ENCODE data around the gene KCNQ1. TPM values are rescaled to one million over a fixed set of nuclear protein-coding genes. Genes with fewer than 3 reads are reported as not detected.

Gene KCNQ1
- total and polyA plus RNA-seq, 9 of the 15 experiments (the other 6 are each of a cell fraction or from before 2014, with no cell fraction given): 0.44 TPM; not detected in 8

DNA sequence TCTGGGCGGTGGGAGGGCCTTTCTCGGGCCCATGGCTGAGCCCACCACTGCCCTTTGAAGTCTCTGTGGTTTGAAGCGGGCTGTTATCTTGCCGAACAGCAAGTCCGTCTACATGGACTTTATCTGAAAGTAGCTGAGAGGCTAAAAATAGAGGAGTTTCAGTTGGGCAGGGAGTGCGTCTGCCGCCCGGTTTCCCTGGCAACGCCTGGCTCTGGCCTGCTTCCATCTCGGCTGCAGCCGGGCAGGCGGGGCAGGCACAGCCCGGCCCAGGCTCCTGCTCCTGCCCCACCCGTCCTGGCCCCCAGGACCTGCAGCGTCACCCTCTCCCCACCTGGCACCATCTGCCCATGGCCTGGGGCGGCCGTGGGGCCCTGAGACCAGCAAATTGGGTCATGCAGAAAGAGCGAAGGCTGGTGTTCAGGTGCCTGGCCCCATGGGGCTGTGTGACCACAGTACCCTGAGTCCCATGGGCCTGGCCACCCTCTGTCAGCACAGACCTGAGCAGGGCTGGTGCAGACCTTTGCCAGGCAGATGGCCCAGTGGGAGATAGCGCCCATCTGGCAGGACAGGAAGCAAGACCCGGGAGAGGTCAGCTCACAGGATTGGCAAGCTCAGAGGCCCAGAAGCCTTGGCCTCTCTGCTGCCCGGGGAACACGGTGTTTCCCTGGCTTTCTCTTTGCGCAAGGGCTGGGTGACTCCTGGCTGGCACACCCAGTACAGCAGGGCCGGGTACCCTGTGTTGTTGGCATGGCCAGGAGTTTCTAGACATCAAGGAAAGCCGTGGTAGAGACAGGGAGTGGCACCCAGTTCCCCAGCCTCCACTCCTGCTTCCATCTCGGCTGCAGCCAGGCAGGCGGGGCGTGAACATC is 334.1 kb downstream of the KCNQ1 start:
- peak overlapping the region; percentile 78 for H2AFZ ChIP-seq (ENCODE audit: low read depth, low read length)
- H3K4me3 ChIP-seq: no peak overlapping the region
- CTCF ChIA-PET (ENCODE audit: low intra/inter-chr PET ratio): no interaction called here
- no peaks in the 10 kb centered on the region for H3K36me3 ChIP-seq (ENCODE audit: control insufficient read depth, insufficient read depth, low read length)
- BruUV-seq (replicated peaks): no TSS peak
- intact Hi-C loops (cut with micrococcal nuclease): no loop called here
- ATAC-seq (peak; percentile 84), DNase-seq (ENCODE audit: extremely low read depth in 1 of 4, low spot score in 3 of 4) (peak; percentile 85 to 97 (median 89)), FAIRE-seq (peak; percentile 95)
- H3K4me2 ChIP-seq (ENCODE audit: insufficient read depth, low read length): peak overlapping the region; percentile 71
- POLR2A ChIA-PET: interaction anchor here (0.6 to 1.3 kb wide), 5 partner anchors 11 to 621 kb away, joined by 3 to 9 read pairs (median 3); no protein-coding TSS in a partner anchor
- H4K20me1 ChIP-seq (replicated peaks; ENCODE audit: control insufficient read depth, insufficient read depth, low read length): no peaks in the 10 kb centered on the region
- peaks cover 64 to 74% of the 10 kb centered on the region in 2 experiments for H3K4me1 ChIP-seq (replicated peaks in 1 of 2; ENCODE audit: control insufficient read depth in 2 of 2, insufficient read depth in 2 of 2, low read length in 2 of 2)
- no peaks in the 10 kb centered on the region for H3K9me1 ChIP-seq (ENCODE audit: control insufficient read depth, insufficient read depth, low read length)
- no peaks in the 10 kb centered on the region for H3K9me3 ChIP-seq (replicated peaks; ENCODE audit: control insufficient read depth, insufficient read depth, low read depth, low read length)
- H3K27ac ChIP-seq (ENCODE audit: extremely low read depth, low read depth, low read length): peak overlapping the region; percentile 87
- no peaks in the 10 kb centered on the region for H3K27me3 ChIP-seq (ENCODE audit: control insufficient read depth in 2 of 2, insufficient read depth in 2 of 2, low read length in 2 of 2)
- WGBS (ENCODE audit: insufficient coverage, low coverage, missing lambda C conversion rate): 5% methylated on average over 28 of the region's 28 CpGs
- no peaks in the 10 kb centered on the region for H3K79me2 ChIP-seq (ENCODE audit: control insufficient read depth, insufficient read depth, low read length)
- in situ Hi-C loops (cut with MboI): no loop called here
- H3K9ac ChIP-seq (ENCODE audit: insufficient read depth in 1 of 2, low read depth in 2 of 2, low read length in 2 of 2): peak overlapping the region; percentile 59 to 92
- TF ChIP-seq MYC (IDR thresholded peaks at IDR 0.05; ENCODE audit: low read depth, low read length) (peak; percentile 46), MYC (CRISPR knock-in tag; IDR thresholded peaks at IDR 0.05; ENCODE audit: borderline replicate concordance, low read depth) (no peak), MEF2A (IDR thresholded peaks at IDR 0.05; ENCODE audit: control insufficient read depth, low read depth, low read length) (peak; percentile 100), MBD2 (IDR thresholded peaks at IDR 0.05; ENCODE audit: borderline replicate concordance, low read depth) (peak; percentile 79), KDM1A (IDR thresholded peaks at IDR 0.05) (peak in 1 of 2 experiments; percentile 59; a peak in 2 of 4 replicates), TEAD4 (IDR thresholded peaks at IDR 0.05; ENCODE audit: low read length) (peak; percentile 93), TEAD4 (CRISPR knock-in tag; IDR thresholded peaks at IDR 0.05; ENCODE audit: borderline replicate concordance) (no peak), NCOA1 (IDR thresholded peaks at IDR 0.05; ENCODE audit: low read depth) (peak; percentile 76; the same call in 1 of the 2 replicates), POLR2H (tag; IDR thresholded peaks at IDR 0.05; ENCODE audit: low read depth) (no peak), GTF2E2 (tag; IDR thresholded peaks at IDR 0.05) (no peak), MTA3 (IDR thresholded peaks at IDR 0.05; ENCODE audit: borderline replicate concordance) (peak; percentile 84), TEAD1 (CRISPR knock-in tag; IDR thresholded peaks at IDR 0.05) (peak in 1 of 2 experiments; percentile 37; a peak in 1 of 4 replicates), MAZ (CRISPR knock-in tag; conservative IDR thresholded peaks at IDR 0.05 in 1 of 2, IDR thresholded peaks at IDR 0.05 in 1 of 2) (peak; percentile 97 to 98), ZBED1 (IDR thresholded peaks at IDR 0.05) (peak; percentile 83), ESRRA (IDR thresholded peaks at IDR 0.05; ENCODE audit: borderline replicate concordance, low read depth) (peak; percentile 82; the same call in 1 of the 2 replicates)
- TF ChIP-seq, protein P1, sequence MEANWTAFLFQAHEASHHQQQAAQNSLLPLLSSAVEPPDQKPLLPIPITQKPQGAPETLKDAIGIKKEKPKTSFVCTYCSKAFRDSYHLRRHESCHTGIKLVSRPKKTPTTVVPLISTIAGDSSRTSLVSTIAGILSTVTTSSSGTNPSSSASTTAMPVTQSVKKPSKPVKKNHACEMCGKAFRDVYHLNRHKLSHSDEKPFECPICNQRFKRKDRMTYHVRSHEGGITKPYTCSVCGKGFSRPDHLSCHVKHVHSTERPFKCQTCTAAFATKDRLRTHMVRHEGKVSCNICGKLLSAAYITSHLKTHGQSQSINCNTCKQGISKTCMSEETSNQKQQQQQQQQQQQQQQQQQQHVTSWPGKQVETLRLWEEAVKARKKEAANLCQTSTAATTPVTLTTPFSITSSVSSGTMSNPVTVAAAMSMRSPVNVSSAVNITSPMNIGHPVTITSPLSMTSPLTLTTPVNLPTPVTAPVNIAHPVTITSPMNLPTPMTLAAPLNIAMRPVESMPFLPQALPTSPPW (CRISPR knock-in tag; IDR thresholded peaks at IDR 0.05): peak; percentile 96
- TF ChIP-seq, protein P2, sequence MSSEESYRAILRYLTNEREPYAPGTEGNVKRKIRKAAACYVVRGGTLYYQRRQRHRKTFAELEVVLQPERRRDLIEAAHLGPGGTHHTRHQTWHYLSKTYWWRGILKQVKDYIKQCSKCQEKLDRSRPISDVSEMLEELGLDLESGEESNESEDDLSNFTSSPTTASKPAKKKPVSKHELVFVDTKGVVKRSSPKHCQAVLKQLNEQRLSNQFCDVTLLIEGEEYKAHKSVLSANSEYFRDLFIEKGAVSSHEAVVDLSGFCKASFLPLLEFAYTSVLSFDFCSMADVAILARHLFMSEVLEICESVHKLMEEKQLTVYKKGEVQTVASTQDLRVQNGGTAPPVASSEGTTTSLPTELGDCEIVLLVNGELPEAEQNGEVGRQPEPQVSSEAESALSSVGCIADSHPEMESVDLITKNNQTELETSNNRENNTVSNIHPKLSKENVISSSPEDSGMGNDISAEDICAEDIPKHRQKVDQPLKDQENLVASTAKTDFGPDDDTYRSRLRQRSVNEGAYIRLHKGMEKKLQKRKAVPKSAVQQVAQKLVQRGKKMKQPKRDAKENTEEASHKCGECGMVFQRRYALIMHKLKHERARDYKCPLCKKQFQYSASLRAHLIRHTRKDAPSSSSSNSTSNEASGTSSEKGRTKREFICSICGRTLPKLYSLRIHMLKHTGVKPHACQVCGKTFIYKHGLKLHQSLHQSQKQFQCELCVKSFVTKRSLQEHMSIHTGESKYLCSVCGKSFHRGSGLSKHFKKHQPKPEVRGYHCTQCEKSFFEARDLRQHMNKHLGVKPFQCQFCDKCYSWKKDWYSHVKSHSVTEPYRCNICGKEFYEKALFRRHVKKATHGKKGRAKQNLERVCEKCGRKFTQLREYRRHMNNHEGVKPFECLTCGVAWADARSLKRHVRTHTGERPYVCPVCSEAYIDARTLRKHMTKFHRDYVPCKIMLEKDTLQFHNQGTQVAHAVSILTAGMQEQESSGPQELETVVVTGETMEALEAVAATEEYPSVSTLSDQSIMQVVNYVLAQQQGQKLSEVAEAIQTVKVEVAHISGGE (CRISPR knock-in tag; IDR thresholded peaks at IDR 0.05): peak in 1 of 3 experiments; percentile 61; a peak in 2 of 6 replicates
